AG08396 (cell line): ENCODE measurements around the gene MORC1.
A peak's percentile ranks its signal among the peaks of the same experiment; 100 is the strongest.
"Not testable (repeated sequence)": the region's sequence is repeated elsewhere in the genome, so short reads cannot be mapped to it uniquely, and the experiment has no call there.

Source experiments
- DNase-seq: peaks from one replicate; pipeline ENCODE4 v3.0.0; 2012; ENCODE audit warnings: low spot score, mixed read lengths

MORC1 gene

DNA sequence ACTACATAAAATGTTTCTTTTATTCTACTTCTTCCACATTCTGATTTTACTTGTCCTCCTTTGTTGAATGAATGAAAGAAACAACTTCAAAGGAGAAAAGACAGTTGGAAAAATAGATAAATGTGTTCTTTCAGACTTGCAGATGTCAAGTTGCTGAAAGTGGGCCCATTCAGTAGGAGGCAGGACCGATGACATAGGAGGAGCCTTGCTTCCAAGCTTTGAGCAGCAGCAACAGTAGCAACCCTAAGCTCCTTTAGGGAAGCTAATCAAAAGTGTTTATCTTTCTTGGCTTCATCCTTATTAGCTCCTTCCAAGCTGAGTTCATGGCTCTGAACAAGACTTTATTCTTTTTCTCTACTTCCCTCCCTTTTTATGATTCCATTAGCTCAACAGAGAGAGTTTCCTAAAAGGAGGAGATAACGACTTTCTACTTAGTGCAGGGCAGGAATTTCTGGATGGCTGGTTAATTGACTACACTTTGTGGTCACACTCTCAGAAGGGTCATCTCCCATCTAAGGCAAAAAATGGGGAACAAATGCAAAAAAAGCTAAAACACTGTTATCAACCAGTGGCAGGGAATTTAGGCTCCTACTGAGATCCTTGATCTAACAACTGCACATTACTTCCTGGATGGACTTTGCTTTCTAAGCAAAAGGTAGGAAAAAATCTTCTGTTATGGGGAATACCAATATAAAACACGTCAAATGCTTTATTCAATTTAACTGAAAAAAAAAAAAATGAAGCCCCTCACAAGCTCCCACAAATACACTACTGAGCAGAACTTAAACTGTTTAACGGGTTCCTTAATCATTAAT lies 4.8 kb downstream of the MORC1 start:
- no peak for DNase-seq

DNA sequence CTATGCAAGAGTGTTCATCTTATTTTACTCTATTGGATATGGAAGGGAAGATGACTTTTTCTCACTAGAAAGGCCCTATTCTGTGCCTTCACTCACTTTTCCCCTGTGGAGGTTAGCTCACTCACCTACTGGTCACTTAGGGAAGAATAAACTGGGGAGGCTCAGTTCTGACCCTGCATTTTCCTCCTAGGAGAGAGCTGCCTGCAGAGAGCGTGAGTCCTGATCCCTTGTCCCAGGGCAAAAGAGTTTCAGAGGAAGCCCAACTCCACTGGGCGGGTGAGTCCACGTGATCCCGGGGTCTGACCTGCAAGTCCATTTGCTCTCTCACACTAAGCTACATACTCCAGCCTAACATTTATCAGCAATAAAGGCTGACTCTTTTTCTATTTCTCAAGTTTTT lies 8.4 kb downstream of the MORC1 start:
- DNase-seq: no peak

DNA sequence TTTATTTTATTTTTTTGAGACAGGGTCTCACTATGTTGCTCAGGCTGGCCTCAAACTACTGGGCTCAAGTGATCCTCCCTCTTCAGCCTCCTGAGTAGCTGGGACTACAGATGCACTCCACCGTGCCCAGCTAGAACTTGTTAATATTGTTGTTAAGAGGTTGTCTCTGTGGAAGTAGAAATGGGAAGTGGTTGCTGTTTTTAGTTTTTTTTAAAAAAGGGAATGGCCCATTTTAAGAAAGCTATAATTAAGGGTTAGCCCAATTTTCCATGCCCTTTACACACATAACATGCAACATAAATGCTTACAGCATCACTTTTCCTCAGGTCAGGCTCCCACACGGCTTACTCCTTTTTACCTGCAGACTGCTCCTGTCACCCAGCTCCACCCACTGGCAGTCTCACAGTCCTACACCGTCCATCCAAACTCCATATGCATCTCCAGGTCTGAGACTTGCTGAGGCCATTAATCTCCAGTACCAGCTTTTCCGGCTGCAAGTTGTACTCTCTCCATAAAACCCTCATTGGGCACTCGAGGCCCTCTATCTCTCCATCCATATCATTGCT lies 19.8 kb downstream of the MORC1 start:
- no peak for DNase-seq

DNA sequence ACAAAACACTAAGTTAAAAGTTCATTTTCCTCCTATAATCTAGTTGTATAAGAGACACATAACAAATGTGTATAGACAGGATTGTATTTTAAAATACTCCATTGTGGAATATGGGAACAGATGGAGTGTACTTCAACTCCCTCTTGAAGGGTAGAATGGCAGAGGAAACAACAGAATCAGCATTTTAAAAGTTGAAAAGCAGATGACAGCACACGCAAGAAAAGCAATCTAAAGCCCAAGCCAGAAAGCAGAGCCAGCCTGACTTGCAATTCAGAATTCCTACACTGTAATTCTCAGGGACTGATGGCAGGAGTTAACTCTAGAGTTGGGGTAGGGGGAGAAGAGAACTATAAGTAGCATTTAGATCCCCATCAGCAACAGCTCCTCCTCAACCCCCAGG lies 22.8 kb downstream of the MORC1 start:
- DNase-seq: no peak

- DNase-seq: no peak
These were observed 24.4 kb downstream of the MORC1 start for GRCh38 chr3:109093561-109093960.

GRCh38 chr3:109091846-109092245 lies 26.1 kb downstream of the MORC1 start:
- DNase-seq: no peak

DNA sequence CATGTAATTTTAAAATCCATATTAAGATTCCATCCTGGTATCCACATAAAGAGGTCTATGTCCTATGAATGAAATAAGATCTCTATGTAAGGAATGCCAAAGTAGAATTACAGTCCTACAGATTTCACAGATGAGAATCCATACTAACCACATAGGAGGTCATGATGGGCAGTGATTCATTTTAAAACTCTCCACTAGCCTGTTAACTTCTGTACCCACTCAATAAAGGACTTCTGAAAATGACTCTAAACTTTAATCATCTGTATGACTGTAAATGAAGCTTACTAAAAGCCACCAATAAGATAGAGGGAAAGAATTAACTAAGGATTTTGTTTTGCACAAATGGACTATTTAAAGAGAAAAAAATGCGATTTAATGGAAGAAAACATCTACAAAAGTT lies 28.7 kb downstream of the MORC1 start:
- DNase-seq: no peak

- peak; percentile 46 for DNase-seq
These were observed 36.0 kb downstream of the MORC1 start for GRCh38 chr3:109081746-109082510.

DNA sequence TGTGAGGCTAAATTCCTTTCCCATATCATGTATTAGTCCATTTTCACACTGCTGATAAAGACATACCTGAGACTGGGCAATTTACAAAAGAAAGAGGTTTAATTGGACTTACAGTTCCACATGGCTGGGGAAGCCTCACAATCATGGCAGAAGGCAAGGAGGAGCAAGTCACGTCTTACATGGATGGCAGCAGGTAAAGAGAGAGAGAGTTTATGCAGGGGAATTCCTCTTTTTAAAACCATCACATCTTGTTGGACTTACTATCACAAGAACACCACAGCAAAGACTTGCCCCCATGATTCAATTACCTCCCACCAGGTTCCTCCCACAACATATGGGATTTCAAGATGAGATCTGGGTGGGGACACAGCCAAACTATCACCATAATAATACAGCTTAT lies 37.8 kb downstream of the MORC1 start:
- not testable (repeated sequence) for DNase-seq

GRCh38 chr3:109073116-109073515 lies 44.8 kb downstream of the MORC1 start:
- DNase-seq: no peak

GRCh38 chr3:109072194-109072593 lies 45.7 kb downstream of the MORC1 start:
- no peak for DNase-seq

- no peak for DNase-seq
These were observed 46.4 kb downstream of the MORC1 start for GRCh38 chr3:109071350-109072142.

DNA sequence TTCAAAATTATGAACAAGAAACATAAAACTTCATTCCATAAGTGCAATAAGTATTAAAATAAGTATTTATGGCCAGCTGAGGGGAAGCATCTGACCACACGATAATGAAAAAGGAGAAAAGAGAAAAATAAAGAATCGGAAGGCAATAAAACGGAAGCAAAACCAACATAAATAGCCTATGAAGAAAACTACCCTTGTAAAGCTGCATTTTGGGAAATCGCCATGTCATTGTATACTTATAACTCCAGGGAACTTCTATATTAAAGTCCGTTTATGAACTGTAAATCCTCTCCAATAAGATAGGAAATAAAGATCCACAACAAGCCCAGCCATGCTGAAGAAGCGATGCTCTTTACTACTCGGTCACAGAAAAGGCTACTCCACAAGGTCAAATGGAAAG lies 47.7 kb downstream of the MORC1 start:
- DNase-seq: no peak

GRCh38 chr3:109066864-109067263 lies 51.1 kb downstream of the MORC1 start:
- no peak for DNase-seq

DNA sequence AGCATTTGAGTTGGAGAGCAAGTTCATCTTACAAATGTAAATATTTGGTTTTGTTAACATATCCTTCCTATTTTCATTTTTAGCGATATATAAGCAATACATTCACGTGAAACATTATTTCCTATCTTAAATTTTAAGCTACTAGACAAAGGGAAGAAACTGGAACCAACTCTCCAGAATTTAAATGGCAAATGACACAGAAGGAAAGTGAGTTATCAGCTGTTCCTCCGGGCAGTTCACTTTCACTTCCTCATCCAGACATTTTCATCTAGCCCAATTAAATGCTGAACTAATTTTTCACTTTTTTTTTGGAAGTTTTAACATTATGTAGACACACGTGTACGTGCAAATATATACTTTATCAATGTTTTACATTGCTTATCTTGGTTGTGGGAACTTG lies 58.7 kb downstream of the MORC1 start:
- no peak for DNase-seq

GRCh38 chr3:109057616-109058015 lies 60.3 kb downstream of the MORC1 start:
- no peak for DNase-seq

- no peak for DNase-seq
These were observed 60.9 kb downstream of the MORC1 start for GRCh38 chr3:109057056-109057455.

DNA sequence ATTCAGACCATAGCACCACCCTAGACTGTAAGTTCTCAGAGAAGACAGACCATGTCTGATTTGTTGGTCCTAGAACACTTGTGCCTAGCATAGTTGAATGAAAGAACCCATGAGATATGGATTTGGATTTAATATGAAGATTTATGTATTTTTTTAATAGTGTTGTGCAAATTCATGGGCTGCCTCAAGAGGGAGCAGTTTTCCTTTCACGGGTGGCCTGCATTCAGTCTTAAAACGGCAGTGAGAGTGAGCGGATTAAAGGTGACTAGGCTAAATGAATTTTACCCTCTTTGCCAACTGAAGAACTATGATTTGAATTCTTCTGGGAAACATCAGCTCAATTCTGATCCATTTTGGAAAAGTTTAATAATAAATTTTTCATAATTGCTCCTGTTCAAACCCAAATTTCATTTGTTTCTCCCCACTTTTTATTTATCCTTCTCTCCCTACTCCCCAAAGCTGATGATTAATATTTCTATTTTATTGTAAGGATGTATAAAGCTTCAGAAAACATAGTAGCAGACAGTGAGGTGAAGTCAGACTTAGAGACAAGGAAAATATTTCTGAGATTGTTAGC lies 67.3 kb downstream of the MORC1 start:
- peak; percentile 8 for DNase-seq

DNA sequence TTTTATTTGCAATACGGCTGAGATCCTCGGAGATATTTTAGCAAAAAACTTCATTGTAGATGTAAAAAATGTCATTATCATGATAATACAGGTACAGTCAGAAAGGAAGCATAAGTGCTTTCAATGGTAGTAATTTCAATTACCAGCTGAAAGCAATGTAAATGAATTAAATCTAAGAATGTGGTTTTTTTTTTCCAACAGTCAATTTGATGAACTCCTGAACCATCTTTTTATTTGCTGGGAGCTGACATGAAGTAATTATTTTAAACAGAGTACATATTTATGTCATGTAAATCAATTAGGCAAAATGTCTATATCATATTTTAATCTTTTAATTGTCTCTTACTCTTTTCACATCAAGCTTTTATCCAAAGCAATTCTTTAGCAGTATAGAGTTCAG lies 70.6 kb downstream of the MORC1 start:
- DNase-seq: no peak

DNA sequence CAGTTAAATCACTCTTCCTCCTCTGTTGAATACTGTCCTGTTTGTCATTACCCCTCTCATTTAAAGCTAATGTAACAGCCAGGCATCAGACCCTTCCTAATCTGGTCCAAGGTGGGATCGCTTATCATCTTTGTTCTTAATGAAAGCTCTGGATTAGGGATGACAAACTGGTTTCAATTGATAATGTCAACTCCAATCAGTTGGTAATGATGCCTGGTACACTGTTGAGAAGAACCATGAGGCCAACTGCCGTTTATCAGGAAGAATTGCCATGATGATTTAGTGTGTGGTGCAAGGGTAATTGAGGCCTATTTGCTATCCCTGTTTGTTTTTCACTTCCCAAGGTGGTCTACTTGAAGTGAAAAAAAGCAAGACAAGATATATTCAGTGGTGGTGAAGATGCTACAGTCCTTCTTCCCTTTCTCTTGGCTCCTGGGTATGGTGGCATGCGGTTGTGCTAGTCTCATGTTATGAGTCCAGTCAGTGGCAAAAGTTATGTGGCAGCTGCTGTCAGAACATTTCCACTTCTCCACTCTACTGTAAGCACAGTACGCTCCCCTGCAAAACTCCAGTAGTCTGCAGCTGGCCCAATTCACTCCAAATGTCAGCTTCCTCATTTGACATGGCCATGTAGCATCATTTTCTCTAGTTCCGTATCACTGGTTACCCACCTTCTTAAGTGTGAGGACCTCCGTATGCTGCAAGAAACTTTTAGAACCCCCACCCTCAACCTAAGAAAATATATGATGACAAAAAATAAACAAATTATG lies 72.5 kb downstream of the MORC1 start:
- DNase-seq: no peak

DNA sequence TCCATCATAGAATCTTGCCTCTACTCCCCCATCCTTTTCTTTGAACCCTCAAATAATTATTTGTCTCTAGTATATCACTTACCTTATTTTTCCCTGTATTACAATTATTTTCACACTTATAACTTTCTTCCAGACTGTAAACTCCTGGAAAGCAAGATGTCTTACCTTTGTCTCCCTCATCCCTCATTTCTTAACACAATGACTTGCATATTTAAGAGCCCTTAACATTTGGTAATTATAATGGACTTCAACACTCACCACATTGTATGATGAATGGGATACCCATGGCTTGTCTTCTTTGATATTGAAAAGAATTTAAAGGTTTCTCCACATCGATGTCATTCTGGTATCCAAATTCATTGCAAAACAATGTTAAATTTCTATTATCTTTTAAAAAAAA lies 82.9 kb downstream of the MORC1 start:
- DNase-seq: no peak
